SK-N-SH treated with all-trans-retinoic acid at 6 μM for 48 hours (cell line): ENCODE measurements around the gene CBFA2T3.

Experiments used
- ATAC-seq: fragments of 200-7000 bp; cut with Tn5 transposase; 3 replicates; pipeline ENCODE4 v1.9.1; 2020; ENCODE audit warnings: mild to moderate bottlenecking, moderate library complexity
- ARNTL ChIP-seq: fragments of 450-650 bp; formaldehyde crosslinking; IDR thresholded peaks from 2 replicates; pipeline ENCODE4 v1.5.0; 2020; ENCODE audit warnings: low read depth, mild to moderate bottlenecking, moderate library complexity, borderline replicate concordance
- CREB5 ChIP-seq: fragments of 250-450 bp; sonication (Bioruptor Pico); IDR thresholded peaks from 2 replicates; pipeline ENCODE4 v1.5.1; 2020; ENCODE audit warnings: low read depth, mild to moderate bottlenecking, moderate library complexity
- CSRNP3 ChIP-seq: fragments of 250-450 bp; sonication (Bioruptor Pico); IDR thresholded peaks from 2 replicates; pipeline ENCODE4 v1.5.1; 2021; ENCODE audit warnings: mild to moderate bottlenecking, moderate library complexity
- ESRRG ChIP-seq: fragments of 250-450 bp; sonication (Bioruptor Pico); IDR thresholded peaks from 2 replicates; pipeline ENCODE4 v1.6.1; 2021; ENCODE audit warnings: mild to moderate bottlenecking
- GLIS3 ChIP-seq: fragments of 250-450 bp; sonication (Bioruptor Pico); IDR thresholded peaks from 2 replicates; pipeline ENCODE4 v1.5.0; 2020; ENCODE audit warnings: mild to moderate bottlenecking, moderate library complexity
- ISL1 ChIP-seq: fragments of 250-450 bp; sonication (Bioruptor Pico); IDR thresholded peaks from 2 replicates; pipeline ENCODE4 v2.1.2; 2022; ENCODE audit warnings: mild to moderate bottlenecking, moderate library complexity
- OSR1 ChIP-seq: fragments of 250-450 bp; sonication (Bioruptor Pico); IDR thresholded peaks from 2 replicates; pipeline ENCODE4 v1.8.0; 2022; ENCODE audit warnings: moderate library complexity, mild to moderate bottlenecking, inconsistent platforms
- PPARA ChIP-seq: fragments of 250-450 bp; sonication (Bioruptor Pico); IDR thresholded peaks from 2 replicates; pipeline ENCODE4 v1.5.0; 2020; ENCODE audit warnings: mild to moderate bottlenecking, borderline replicate concordance
- RARB ChIP-seq: fragments of 250-450 bp; sonication (Bioruptor Pico); IDR thresholded peaks from 2 replicates; pipeline ENCODE4 v1.8.0; 2021; ENCODE audit warnings: mild to moderate bottlenecking, moderate library complexity
- SNAI2 ChIP-seq: fragments of 250-450 bp; sonication (Bioruptor Pico); IDR thresholded peaks from 2 replicates; pipeline ENCODE4 v1.5.0; 2020; ENCODE audit warnings: mild to moderate bottlenecking, moderate library complexity
- TCF4 ChIP-seq: fragments of 250-450 bp; sonication (Bioruptor Pico); IDR thresholded peaks from 2 replicates; pipeline ENCODE4 v1.8.0; 2021; ENCODE audit warnings: mild to moderate bottlenecking, moderate library complexity, borderline replicate concordance
- TOX ChIP-seq: fragments of 250-450 bp; sonication (Bioruptor Pico); IDR thresholded peaks from 2 replicates; pipeline ENCODE4 v1.8.0; 2021; ENCODE audit warnings: mild to moderate bottlenecking, moderate library complexity, borderline replicate concordance
- TSHZ2 ChIP-seq: fragments of 250-450 bp; sonication (Bioruptor Pico); IDR thresholded peaks from 2 replicates; pipeline ENCODE4 v1.5.0; 2020; ENCODE audit warnings: mild to moderate bottlenecking, moderate library complexity
- ZC3H10 ChIP-seq: fragments of 250-450 bp; sonication (Bioruptor Pico); IDR thresholded peaks from 2 replicates; pipeline ENCODE4 v1.5.1; 2021; ENCODE audit warnings: mild to moderate bottlenecking, moderate library complexity
- ZFP3 ChIP-seq: fragments of 250-450 bp; sonication (Bioruptor Pico); IDR thresholded peaks from 2 replicates; pipeline ENCODE4 v1.5.0; 2020; ENCODE audit warnings: mild to moderate bottlenecking, moderate library complexity
- ZFP30 ChIP-seq: fragments of 450-650 bp; formaldehyde crosslinking; IDR thresholded peaks from 2 replicates; pipeline ENCODE4 v1.5.0; 2022; ENCODE audit warnings: mild to moderate bottlenecking, moderate library complexity
- ZNF565 ChIP-seq: fragments of 450-650 bp; formaldehyde crosslinking; conservative IDR thresholded peaks from 2 replicates; pipeline ENCODE4 v1.5.0; 2020; ENCODE audit warnings: low read depth, mild to moderate bottlenecking, moderate library complexity
- ZNF70 ChIP-seq: fragments of 450-650 bp; formaldehyde crosslinking; IDR thresholded peaks from 2 replicates; pipeline ENCODE4 v1.5.0; 2020; ENCODE audit warnings: mild to moderate bottlenecking, moderate library complexity
- ZNF8 ChIP-seq: fragments of 450-650 bp; formaldehyde crosslinking; IDR thresholded peaks from 2 replicates; pipeline ENCODE4 v1.5.0; 2020; ENCODE audit warnings: mild to moderate bottlenecking, moderate library complexity
- TF ChIP-seq, protein P1 (sequence below): fragments of 250-450 bp; sonication (Bioruptor Pico); IDR thresholded peaks from 2 replicates; pipeline ENCODE4 v1.8.0; 2021; ENCODE audit warnings: low read depth, mild to moderate bottlenecking, moderate library complexity, borderline replicate concordance
- TF ChIP-seq, protein P2 (sequence below): fragments of 250-450 bp; sonication (Bioruptor Pico); IDR thresholded peaks from 2 replicates; pipeline ENCODE4 v1.8.0; 2020; ENCODE audit warnings: mild to moderate bottlenecking, moderate library complexity, borderline replicate concordance

CBFA2T3 gene

DNA sequence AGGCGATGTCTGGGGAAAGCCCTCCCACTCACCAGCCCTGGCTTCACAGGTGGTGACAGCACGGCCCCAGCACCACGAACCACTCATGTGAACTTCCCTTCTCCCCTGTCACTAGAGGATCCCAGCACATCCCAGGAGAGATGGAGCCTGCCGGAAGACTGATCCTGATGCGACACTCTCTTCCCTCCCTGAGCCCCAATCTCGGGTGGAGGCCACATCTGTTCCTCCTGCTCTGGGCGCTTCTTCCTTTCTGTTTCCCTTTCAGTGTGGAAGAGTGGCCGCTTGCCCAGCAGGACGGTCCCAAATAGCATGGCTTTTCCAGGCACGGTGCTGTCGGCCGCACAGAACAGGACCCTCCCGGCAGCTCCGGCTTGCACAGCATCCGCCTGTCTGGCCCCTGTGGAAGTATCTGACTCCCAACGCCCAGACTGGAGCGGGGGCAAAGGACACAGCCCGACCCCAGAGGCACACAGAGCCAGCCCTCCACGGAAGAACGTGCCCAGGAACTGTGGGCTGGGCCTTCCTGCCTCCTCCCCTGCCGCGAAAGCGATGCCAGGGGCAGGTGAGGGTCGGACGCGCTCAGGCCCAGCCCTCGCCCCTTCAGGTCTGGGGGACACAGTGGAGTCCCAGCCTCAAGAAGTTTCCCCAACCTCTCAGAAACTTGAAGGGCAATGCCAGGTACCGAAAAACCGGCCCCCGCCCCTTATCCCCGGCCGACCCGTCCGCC is 37.6 kb downstream of the CBFA2T3 start:
- peak; percentile 20 for ATAC-seq
- TF ChIP-seq RARB (CRISPR knock-in tag) (no peak), ESRRG (CRISPR knock-in tag) (no peak), ZFP3 (no peak), OSR1 (CRISPR knock-in tag) (no peak), ZFP30 (CRISPR knock-in tag) (no peak), ZC3H10 (no peak), TOX (no peak), PPARA (CRISPR knock-in tag) (no peak), SNAI2 (no peak), ZNF8 (CRISPR knock-in tag) (no peak), CREB5 (CRISPR knock-in tag) (no peak), ISL1 (CRISPR knock-in tag) (no peak)
- TF ChIP-seq, all 23 proteins: peak for 0

GRCh38 chr16:88938777-88939244 is 38.2 kb downstream of the CBFA2T3 start:
- ATAC-seq = peak; percentile 5; the same call in 2 of the 3 replicates
- TF ChIP-seq ISL1 (CRISPR knock-in tag) (no peak), ARNTL (CRISPR knock-in tag) (no peak), PPARA (CRISPR knock-in tag) (no peak), TCF4 (CRISPR knock-in tag) (no peak; the same call in 1 of the 2 replicates), RARB (CRISPR knock-in tag) (no peak), ZC3H10 (no peak), ZNF70 (CRISPR knock-in tag) (no peak), ZNF8 (CRISPR knock-in tag) (no peak), ZFP3 (no peak), ESRRG (CRISPR knock-in tag) (no peak), ZNF565 (no peak), GLIS3 (CRISPR knock-in tag) (no peak), TSHZ2 (CRISPR knock-in tag) (no peak), TOX (no peak)
- TF ChIP-seq, protein P1, sequence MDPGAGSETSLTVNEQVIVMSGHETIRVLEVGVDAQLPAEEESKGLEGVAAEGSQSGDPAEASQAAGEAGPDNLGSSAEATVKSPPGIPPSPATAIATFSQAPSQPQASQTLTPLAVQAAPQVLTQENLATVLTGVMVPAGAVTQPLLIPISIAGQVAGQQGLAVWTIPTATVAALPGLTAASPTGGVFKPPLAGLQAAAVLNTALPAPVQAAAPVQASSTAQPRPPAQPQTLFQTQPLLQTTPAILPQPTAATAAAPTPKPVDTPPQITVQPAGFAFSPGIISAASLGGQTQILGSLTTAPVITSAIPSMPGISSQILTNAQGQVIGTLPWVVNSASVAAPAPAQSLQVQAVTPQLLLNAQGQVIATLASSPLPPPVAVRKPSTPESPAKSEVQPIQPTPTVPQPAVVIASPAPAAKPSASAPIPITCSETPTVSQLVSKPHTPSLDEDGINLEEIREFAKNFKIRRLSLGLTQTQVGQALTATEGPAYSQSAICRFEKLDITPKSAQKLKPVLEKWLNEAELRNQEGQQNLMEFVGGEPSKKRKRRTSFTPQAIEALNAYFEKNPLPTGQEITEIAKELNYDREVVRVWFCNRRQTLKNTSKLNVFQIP = no peak
- TF ChIP-seq, protein P2, sequence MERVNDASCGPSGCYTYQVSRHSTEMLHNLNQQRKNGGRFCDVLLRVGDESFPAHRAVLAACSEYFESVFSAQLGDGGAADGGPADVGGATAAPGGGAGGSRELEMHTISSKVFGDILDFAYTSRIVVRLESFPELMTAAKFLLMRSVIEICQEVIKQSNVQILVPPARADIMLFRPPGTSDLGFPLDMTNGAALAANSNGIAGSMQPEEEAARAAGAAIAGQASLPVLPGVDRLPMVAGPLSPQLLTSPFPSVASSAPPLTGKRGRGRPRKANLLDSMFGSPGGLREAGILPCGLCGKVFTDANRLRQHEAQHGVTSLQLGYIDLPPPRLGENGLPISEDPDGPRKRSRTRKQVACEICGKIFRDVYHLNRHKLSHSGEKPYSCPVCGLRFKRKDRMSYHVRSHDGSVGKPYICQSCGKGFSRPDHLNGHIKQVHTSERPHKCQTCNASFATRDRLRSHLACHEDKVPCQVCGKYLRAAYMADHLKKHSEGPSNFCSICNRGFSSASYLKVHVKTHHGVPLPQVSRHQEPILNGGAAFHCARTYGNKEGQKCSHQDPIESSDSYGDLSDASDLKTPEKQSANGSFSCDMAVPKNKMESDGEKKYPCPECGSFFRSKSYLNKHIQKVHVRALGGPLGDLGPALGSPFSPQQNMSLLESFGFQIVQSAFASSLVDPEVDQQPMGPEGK (CRISPR knock-in tag) = no peak

DNA sequence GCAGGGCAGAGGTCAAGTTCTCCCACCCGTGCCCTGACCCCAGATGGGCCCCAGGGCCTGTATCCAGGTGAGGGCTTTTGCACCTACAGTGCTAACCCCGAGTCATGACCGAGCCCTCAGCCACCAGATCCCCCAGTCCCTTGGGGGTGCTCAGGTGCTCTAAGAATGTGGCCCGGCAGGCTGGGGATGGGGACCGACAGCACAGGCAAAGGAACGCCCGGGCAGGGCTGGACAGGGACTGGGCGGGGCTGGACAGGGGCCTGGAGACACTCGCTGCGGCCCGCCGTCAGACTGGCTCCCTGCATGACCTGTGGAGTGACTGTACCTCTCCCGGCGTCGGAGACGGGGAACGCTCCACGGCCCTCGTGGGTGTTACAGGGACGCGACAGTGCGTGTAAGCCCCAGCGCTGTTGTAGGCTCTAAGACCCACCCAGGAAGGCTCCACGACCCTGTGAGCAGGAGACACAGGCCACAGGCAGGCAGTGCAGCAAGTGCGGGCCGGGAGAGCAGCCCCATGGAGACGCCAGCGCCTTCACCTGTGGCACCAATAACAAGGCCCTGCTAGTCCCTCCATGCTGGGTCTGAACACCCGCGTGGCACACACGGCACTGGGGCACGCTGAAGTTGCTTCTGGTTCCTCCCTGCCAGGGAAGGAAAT is 38.8 kb downstream of the CBFA2T3 start:
- no peak for TF ChIP-seq TOX
- no peak; the same call in 2 of the 3 replicates for ATAC-seq

DNA sequence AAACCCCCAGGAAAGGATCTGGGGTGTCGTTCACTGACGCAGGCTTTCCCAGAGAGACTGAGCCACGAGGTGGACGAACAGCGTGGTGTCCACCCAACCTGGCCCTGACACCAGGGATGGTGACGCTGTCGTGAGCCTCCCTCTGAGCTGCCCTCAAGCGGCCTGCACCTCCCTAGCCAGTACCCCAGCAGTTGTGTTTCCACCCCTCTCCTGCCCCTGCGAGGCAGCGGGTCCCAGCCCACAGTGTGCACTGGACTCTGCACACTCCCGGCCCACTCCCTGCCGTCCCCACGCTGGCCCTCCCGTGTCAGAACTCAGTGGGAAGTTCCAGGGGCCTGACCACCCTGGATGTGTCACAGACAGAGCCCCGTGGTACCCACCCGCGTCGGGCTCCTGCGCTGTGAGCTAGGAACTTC is 39.8 kb downstream of the CBFA2T3 start:
- no peak for ATAC-seq
- TF ChIP-seq OSR1 (CRISPR knock-in tag) (no peak), CSRNP3 (CRISPR knock-in tag) (no peak), ZNF8 (CRISPR knock-in tag) (no peak), CREB5 (CRISPR knock-in tag) (no peak), ZC3H10 (no peak), ZNF70 (CRISPR knock-in tag) (no peak), ZFP3 (no peak), PPARA (CRISPR knock-in tag) (no peak), ESRRG (CRISPR knock-in tag) (no peak), SNAI2 (no peak), GLIS3 (CRISPR knock-in tag) (no peak), TOX (no peak), RARB (CRISPR knock-in tag) (no peak)
- TF ChIP-seq, protein P2 (CRISPR knock-in tag) = no peak
